DLD1 (cell line): ENCODE data around the gene FAM111A.
"Not testable (repeated sequence)": the region's sequence is repeated elsewhere in the genome, so short reads cannot be mapped to it uniquely, and the experiment has no call there.

ENCODE experiments used
- in situ Hi-C: cut with HindIII; loops from 2 replicates; pipeline ENCODE4 v1.10.0; 2017; ENCODE audit warnings: low sequenced_read_pairs

Gene FAM111A, protein sequence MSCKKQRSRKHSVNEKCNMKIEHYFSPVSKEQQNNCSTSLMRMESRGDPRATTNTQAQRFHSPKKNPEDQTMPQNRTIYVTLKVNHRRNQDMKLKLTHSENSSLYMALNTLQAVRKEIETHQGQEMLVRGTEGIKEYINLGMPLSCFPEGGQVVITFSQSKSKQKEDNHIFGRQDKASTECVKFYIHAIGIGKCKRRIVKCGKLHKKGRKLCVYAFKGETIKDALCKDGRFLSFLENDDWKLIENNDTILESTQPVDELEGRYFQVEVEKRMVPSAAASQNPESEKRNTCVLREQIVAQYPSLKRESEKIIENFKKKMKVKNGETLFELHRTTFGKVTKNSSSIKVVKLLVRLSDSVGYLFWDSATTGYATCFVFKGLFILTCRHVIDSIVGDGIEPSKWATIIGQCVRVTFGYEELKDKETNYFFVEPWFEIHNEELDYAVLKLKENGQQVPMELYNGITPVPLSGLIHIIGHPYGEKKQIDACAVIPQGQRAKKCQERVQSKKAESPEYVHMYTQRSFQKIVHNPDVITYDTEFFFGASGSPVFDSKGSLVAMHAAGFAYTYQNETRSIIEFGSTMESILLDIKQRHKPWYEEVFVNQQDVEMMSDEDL

DNA sequence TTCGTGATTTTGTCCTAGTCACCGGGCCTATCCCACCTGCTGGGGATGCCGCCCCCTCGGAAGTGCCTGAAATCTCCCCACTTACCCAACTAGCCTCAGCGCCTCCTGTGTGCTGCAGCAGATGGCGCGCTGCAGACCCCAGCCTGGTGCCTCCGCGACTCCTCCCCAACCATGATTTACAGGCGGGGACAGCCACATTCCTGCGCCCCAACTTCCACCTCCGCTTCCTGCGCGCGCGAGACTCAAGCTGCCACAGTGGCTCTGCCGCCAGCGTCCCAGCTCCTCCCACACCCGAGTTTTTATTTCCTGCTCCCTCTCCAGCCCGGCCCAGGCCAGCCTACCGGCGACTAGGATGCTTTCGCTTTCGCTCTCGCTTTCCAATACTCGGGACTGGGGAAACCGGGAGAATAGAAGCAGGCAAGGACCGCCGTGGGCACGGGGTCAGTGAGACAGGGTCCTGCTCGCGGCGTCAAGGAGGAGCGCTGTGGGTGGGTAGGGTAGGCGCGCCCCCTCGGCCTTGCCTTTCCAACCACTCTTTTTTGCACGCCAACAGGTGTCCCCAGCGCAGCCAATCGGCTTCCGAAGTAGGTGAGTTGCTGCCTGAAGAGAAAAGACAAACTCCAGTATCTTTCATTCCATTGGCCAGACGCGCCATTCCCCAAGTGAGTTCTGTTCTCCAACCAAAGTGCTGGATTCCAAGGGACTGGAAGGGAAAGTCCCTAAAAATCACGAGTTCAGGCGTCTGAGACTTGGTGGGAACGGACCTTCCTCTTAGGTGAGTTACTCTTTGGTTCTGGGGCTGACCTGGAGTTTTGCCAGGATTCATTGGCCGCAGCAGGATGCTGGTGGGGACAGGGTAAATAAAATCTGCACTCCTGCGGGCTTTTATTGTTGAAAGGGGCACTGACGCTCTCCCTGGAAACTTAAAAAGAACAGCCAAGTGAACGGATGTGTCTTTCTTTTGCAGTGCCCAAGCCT is at the start of gene FAM111A:
FAM111A (plus strand) TSS at position 327 of the 978 bp plus-strand sequence. CDS start 6,017 bp downstream, outside the sequence.
- in situ Hi-C loops = no loop called here

DNA sequence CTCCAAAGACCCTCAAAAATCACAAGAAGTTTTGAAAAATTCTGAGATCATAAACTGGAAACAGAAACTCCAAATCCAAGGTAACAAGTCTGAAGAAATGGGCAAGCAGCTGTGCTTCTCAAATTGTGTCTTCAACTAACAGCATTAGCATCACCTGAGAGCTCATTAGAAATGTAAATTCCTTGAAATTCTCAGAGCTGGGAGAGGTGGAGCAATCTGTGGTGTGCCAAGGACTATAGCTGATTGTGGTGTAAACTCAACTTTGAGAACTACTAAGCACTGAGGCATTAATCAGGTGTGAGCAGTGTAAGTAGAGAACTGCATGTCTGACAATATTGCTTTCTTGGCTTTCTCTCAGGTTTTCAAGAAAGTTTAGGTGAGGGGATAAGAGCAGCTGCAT is 49.1 kb upstream of the FAM111A start:
- in situ Hi-C loops = not testable (repeated sequence)

DNA sequence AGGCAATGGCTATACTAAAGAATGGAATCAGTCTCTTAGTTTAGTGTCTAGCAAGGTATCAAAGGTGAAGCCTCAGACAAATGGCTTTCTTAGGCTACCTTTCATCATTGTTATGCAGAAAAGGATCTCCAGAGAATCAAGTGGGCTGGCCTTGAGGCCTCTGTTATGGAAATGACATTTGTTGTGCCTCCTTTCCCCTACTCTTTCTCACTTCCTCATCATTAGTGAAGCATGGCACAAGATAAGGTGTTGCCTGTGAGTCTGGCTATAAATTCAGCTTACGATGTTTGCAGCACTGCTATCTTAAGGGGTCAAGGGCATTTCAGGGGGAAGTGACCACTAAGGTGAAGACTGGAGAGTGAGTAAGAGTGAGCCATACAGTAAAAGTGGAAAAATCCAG is 47.4 kb upstream of the FAM111A start:
- in situ Hi-C loops = not testable (repeated sequence)

DNA sequence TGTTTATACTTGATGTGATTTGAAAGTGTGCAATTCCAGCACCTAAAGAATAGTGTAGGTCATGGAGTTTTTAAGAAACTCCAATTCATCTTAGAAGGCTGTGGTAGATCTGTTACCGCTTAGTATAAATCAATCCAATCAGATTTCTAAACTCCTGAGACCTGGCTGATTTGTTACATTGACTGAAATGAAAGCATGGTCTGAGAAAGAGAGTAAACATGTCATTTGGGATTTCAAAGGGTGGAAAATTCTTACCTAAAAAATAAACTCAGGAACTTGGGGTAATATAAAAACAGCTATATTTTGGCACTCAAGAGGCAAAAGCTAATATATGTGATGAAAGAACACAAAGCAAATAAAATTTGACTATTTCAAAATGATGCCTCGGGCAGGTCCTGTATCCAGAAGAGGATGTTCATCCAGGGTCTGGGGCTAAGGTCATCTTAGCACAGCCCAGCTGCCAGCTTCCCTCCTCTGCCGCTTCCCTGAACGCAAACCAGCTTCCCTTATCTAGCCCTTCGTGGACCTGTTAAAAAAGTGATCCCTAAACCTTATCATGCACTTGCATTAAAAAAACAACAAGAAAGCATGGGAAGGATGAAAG is 46.6 kb upstream of the FAM111A start:
- in situ Hi-C loops = not testable (repeated sequence)

DNA sequence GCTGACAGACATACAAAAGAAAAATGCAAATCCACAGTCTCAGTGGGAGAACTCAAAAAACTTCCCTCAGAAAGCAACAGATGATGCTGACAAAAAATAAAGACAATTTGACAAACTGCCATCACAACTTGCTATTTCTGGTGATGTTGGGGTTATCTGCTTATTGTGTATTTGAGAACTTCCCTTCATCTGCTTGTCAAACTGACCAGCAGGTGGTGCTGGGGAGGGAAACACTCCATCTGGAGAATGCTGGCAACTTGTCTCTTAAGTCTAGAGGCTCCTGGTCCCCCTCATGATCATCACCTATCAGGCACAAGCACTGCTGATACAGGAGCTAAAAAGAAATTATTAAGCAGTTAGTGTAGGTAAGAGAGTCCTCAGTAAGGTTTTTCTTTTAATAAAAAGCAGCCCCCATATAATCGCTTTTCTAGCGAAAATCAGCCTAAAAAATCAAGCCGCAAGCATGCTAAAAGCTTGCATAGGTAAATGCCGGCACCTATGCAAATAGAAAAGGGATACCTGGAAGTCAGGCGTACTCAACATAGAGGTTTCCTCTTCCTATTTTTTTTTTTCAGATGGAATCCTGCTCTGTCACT is 45.4 kb upstream of the FAM111A start:
- in situ Hi-C loops = no loop called here

DNA sequence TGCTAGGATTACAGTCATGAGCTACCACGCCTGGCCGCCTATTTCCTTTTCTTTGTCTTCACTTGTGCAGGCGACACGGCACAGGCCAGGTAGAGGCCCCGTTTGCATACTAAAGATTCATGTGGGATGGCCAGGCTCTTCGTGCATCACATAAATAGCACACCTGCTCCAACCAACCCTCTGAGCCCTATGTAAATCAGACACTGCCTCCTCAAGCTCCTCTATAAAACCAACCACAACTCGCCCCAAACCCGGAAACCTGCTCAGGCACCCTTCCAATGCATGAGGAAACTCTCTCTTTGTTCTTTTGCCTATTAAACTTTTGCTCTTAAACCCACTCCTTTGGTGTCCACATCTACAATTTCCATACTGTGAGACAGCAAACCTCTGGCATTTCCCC is 44.7 kb upstream of the FAM111A start:
- in situ Hi-C loops = not testable (repeated sequence)

DNA sequence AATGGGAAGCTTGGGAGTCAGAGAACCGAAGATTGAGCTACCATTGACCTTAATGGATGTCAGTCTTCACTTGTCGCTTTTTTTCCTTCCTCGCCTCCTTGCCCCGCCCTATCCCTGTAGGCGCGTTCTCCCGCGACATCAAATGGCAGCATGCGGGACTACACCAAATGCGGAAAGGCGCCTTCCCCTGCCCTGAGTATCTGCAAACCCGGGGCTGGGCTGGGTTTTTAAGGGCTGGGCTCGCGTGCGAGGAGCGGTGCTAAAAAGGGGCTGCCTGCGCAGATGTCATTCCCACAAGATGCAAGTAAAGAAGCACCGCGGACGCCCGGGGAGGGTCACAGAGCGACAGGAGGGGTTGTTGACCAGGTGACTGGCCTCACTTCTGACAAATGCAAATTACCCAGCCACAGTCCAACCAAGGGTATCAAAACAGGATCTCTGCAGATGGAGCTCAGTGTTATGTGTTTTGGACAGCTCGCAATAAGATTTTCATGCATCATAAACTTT is 40.3 kb upstream of the FAM111A start:
- in situ Hi-C loops = no loop called here

DNA sequence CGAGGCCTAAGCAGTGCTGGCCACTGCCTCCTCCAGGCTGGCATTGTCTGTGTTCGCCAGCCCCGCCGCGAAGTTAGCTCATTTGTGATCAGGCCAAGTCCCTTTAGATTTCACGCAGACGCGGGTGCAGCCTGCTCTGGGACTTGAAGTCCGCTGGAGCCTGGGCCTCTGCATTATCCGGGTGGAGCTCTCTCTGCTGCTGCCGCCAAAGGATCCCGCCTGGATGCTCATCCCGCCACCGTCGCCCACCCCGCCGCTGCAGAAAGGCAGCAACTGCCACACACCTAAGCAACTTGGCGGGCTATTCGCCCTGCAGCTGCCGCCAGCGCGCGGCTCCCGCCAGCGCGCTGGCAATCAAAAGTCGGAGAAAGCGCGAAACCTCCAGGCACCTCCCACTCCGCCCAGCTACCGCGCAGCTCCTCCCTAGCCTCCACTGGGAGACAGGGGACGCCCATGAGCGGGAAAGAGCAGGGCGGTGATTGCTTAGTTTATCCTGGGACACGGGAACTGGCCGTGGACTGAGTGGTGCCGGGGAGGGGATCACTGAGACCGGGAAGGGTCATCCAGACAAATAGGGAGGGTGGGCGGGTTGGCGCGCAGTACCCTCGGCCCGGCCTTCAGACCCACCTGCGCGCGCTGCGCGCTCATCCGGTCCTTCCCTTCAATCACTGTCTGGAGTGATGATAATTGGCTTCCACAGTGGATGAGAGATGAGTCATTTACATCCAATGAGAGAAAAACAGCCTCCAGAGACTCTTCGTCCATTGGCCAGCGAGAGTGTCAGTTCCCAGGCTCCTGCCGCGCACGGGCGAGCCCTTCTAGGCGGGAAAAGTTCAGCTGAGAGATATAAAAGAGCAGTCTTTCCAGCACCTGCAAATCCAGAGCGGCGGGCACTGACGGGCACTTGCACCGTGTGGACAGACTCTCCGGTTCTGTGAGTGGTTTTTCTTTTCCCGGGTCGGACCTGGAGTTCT is 36.0 kb upstream of the FAM111A start, which contains the start of gene FAM111B:
FAM111B (plus strand) TSS at position 875 of the 974 bp plus-strand sequence. CDS start 2,389 bp downstream, outside the sequence.
- in situ Hi-C loops = no loop called here

DNA sequence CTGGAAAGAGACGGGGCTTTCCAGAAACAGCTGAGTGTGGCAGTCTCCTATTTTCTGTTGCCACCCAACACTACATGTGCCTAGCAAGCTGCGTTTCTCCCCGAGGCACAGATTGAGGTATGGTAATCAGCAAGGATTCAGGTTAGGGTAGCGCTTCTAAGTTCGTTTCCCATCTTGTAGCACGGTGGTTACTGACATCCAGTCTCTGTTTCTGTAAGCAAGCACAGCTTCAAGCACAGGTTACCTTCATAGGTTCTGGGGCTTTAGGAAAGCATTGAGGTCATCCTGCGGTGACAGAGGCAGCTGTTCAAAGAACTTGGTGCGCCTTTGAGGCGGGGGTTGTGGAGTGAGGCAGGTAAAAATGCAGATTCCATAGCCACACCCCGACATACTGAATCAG is 34.9 kb upstream of the FAM111A start:
- in situ Hi-C loops = not testable (repeated sequence)

DNA sequence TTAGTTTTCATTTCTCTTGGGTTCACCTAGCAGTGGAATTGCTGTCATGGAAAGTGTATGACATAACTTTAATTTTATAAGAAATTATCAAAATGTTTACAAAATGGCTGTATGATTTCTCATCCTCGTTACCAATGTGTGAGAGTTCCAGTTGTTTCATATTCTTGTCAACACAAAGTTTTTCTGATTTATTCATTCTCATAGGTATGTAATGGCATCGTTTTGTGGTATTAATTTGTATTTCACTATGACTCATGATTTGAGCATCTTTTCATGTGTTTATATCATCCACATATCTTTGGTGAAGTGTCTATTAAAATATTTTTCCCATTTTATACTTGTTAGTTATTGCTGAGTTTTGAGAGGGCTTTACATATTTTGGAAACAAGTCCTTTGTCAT is 30.2 kb upstream of the FAM111A start:
- in situ Hi-C loops = no loop called here

DNA sequence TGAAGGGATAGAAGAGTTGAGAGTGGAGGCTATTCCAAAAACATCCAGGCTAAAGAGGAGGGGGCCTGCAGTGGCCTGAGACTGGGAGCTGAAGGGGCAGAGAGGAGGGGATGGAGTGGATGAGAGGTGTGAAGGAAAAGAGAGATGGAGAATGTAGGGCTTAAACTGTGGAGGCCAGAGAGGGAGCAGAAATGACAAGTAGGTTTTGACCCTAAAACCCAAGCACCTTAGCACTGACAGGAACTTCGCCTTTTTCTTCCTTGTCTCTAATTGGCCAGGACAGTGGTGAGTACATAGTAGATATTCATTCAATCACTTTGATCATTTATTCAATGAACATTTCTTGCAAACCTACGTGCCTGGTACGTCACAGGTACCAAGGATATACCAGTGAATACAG is 28.3 kb upstream of the FAM111A start:
- in situ Hi-C loops = no loop called here

DNA sequence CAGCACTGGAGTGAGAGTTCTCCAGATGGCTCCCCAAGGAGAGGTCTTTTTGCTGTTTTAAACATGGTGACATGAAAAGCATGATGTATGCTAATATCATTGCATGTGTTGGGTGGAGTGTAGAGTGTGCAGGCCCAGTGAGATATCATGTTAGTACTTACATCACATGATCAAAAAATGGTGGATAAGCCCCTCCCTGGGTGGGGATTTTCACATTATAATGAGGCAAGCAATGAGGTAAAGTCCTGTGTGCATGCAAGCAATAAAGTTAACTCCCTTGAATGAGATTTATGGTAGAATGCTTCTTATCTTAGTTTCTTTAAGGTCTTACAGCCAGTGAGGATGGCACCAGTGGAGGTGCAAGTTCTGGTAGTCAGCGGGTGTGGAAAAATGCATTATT is 27.1 kb upstream of the FAM111A start:
- in situ Hi-C loops = no loop called here

DNA sequence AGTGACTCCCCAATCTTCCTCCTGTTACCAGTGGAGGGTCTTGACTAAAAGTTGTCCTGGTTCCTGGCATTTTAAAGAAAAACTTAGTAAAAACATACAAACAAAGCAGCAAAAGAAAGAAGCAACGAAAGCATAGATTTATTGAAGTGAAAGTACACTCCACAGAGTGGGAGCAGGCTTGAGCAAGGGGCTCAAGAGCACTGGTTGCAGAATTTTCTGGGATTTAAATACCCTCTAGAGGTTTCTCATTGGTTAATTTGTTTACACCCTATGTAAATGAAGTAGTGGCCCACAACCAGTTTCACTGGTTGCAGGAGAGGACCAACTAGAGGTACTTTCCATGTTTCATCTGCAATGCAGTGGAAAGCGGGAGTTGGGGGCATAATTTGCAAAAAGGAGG is 24.9 kb upstream of the FAM111A start:
- in situ Hi-C loops = no loop called here

DNA sequence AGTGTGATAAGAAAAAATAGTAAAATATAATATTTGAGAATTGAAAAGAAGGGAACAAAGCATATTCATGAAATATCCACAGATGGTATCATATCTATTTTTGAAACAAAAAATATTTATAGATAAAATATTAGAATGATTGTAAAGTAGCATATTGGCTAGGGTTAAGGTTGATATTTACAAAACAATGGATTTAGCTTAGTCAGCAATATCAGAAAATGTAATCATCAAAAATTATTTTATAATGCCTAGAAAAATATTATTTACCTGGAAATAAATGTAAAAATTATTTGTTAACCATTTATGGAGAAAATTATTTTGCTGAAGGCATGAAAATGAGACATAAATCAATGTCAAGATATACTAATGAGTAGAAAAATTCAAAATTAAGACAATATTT is 22.8 kb upstream of the FAM111A start:
- in situ Hi-C loops = no loop called here

DNA sequence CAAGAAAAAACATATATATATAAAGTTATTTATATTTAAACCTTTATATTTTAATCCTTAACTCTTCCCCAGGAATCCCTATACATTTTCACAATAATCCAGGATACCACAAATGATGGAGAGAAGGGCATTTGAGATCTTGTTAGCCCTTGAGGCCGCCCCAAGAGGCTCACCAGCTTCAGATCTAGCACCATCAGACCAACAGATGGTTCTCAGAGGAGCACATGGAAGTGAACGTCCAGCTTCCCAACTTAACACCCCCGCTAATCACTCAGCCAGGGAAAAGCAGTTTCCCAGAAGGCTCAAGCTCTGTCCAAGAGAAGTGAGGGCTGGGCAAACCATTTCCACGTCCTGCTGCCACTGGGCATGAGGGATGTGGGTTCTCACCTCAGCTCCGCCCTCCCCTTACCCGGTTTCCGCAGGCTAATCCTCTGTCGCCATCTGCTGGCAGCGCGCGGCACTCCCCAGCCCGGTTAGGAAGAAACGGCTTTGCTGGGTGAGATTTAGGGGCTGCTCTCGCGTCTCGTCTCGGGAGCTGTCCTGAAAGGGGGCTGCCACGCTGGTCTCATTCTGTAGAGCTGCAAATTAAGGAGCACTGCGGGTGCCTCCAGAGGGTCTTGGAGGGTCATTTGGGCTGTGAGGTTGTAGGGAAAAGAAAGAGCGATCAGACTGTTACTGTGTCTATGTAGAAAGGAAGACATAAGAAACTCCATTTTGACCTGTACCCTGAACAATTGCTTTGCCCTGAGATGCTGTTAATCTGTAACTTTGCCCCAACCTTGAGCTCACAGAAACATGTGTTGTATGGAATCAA is 6.8 kb upstream of the FAM111A start:
- in situ Hi-C loops = no loop called here

DNA sequence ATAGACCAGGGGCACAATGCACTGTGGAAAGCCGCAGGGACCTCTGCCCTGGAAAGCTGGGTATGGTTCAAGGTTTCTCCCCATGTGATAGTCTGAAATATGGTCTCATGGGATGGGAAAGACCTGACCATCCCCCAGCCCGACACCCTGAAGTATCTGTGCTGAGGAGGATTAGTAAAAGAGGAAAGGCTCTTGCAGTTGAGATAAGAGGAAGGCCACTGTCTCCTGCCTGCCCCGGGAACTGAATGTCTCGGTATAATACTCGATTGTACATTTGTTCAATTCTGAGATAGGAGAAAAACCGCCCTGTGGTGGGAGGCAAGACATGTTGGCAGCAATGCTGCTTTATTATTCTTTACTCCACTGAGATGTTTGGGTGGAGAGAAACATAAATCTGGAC is 6.1 kb upstream of the FAM111A start:
- in situ Hi-C loops = not testable (repeated sequence)

DNA sequence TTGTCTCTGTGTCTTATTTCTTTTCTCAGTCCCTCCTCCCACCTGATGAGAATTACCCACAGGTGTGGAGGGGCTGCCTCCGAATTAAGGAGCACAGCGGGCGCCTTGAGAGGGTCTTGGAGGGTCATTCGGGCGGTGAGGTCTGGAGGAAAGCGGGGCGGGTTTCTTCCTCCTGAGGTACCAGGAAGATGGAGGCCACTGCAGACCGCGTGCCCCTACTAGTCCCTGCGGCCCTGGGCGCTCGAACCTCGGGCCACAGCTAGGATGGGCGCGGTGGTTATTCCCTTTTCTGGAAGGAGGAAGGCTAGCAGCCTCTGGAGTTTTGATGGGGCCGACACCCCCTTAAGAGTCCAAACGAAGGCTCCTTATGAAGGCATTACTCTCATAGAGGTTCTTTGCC is 5.5 kb upstream of the FAM111A start:
- in situ Hi-C loops = no loop called here

DNA sequence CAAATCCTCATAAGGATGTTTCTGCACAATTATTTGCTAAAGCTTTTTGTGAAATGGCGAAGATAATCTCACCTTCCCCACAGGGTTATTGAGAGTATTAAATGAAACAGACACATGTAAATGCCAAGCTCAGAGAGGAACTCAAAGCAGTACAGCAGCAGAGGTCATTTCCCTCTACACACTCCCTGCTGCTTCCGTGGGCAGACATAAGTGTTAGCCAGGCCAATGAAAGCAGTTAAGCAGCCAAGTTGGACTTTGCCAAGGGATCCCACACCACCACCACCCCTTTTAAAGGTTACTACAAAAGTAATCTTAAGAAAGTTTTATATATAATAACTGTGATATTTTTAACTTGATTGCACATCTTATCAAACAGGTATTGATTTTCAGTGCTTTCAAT is 4.0 kb upstream of the FAM111A start:
- in situ Hi-C loops = no loop called here
